A204.1 (cell line): Measurements from ENCODE around the gene ZBTB7C.

Experiments used
- FAIRE-seq: peaks from 2 replicates; lab custom pipeline; 2012; peaks lifted over from hg19 to GRCh38; lab: Jason Lieb, UNC

ZBTB7C gene

DNA sequence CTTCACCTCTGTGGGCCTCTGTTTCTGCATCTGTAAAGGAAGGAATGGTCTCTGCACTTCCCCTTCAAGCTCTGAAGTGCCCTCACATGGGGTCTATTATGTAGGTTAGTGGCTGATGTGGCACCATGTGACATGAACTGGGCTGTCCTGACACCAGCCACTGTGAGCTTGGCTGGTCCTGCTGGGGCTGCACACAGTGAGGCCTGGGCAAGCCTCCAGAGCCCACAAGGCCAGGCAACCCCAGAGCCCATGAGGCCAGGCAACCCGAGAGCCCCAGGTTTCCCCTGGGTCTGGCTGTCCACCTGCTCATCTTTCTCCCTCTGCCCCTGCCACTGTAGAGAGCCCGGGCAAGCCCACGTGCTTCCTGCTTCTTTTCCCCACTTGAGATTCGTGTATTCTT, 328.6 kb downstream of the ZBTB7C start:
- FAIRE-seq = no peak

DNA sequence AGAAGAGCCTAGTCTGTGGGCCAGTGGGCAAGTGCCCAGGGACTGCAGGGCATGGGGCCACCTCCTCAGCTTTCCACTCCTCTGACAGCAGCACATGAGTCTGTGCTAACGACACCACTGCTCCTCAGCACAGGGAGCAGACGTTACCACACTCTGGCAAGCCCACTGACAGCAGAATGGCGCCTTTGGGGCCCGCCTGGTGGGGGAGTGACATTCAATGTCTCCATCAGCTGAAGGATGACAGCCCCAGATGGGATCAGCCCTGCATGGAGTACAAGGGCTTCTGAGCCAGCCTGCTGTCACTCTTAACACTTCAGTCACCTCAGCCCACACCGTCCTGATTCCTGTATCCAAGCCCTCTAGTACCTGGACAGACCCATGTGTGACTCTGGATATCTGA, 329.3 kb downstream of the ZBTB7C start:
- no peak for FAIRE-seq

DNA sequence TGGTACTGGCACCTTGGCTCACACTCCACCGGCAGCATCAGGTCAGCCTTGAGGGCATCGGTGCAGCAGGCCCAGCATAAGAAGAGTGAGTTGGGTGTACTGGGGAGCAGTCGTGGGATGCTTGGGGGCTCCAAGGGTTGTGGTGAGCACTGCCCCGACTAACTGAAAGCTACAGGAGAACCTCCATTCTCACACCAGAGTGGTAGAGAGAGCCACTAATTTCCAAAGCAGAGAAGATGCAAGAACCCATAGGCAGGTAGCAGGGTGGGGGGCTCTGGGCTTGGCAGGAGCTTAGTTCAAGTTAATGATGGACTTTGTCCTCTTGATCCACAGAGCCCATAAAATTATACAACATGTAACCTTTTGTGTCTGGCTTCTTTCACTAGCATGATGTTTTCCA, 330.7 kb downstream of the ZBTB7C start:
- FAIRE-seq = no peak

DNA sequence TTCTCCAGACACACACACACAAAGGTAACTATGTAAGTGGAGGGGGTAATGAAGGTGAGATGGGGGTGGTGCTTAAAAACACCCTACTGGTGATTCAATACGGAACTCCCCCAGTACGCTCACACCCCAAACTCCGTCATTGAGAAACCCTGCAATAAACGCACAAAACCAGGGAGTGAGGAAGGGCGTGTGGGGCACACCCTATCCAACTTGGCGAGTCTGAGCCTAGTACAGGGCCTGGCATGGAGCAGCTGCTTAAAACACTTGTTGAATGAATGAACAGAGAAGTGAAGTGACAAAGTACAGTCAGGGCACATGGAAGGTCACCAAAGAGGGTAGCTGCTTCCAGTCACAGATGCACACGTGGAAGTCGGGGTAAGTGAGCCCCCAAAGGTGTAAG, 331.9 kb downstream of the ZBTB7C start:
- FAIRE-seq = no peak

DNA sequence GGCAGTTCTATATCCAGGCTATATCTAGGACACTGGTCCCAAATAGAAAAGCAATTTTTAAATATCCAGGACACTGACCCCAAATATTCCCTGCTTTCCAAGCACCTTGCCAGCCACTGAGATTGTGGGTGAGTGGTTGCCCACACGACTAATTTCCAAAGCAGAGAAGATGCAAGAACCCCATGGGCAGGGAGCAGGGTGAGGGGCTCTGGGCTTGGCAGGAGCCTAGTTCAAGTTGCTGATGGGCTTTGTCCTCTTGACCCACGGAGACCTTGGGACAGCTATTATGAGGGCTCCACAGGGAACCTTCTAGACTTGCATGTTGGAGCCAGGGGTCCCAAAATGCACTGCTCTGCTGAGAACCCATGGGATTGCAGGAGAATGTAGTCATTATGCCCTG, 332.7 kb downstream of the ZBTB7C start:
- FAIRE-seq = no peak

DNA sequence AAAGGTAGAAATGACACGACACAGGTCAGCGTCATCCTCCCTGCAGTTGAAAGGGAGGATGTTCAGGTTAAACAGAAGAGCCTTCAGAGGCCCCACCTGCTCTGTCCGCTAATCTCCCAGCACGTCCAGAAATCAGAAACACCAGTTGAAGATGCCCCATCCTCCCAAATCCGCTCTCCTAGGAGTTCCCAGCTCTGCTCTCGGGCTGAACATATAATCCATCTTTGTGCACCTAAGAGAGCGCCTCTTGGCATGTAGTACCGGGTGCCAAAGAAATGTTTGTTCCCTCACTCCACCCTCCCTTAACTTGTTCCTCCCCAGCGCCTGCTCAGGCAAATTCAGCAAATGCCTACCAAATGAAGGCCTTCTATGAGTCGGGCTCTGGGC, 333.5 kb downstream of the ZBTB7C start:
- FAIRE-seq = no peak

DNA sequence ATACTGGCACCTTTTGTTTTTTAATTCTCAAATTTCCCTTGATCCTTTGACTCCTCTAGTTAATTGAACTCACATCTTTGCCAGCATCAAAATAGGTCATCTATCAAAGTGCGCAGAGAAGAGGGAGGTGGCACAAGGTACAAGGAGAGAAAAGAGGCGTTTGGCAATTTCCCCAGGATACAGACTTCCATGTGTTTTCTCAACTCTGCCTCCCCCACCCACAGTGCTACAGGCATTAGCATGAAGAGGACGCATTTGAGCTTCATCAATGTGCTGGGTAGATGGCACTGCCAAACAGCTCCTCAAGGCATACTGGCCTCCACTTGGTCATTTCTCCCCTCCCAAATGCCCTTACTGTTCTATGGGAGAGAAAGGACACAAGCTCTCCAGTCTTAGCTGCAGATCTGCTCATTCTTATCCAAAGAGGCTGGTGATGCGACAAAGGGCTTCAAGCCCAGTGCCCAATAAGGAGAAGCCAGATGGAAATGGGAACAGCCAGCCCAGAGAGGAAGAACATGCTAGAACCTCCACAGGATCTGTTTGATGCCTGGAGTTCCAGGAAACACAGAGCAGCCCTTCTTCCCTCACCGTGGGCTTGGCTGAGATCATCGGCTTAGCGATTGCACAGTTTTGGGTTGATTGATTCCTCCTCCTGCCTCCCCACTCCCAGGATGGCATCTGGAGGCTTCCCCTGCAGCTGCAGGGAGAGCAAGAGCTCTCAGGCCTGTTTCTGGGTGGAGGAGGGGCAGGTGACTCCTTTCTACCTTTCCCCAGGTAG, 334.1 kb downstream of the ZBTB7C start:
- no peak for FAIRE-seq

DNA sequence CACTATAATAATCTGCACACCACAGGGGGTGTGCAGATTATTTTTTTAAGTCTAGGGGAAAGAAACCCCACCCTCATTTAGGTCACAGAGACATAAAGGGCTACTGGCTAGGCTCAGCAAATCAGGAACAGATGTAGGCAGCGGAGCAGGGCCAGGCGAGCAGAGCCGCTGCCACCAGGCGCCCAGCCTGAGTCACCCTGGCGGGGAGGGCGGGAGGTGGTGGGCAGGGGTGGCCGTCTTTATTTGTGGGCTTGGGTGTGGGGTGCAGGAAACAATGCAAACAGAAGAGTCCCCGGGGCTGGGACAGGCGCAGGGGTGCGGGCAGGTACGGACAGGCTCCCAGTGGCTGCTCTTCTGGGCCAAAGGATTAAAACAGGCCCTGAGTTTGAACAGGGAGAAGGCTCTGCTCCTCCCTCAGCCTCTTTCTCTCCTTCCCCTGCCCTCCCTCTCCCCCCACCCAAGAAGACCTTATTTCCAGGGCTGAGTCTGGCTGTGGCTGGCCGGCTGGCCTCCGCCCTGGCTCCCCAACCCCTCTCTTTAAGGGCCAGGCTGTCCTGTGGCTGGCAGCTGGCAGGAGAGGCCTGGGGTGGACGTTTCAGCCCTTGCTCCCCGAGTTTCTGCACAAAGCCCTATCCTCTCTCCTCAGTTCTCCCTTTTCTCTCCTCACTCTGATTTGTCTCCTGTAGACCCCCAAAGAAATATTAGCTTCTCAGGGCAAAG, 335.8 kb downstream of the ZBTB7C start:
- no peak for FAIRE-seq

DNA sequence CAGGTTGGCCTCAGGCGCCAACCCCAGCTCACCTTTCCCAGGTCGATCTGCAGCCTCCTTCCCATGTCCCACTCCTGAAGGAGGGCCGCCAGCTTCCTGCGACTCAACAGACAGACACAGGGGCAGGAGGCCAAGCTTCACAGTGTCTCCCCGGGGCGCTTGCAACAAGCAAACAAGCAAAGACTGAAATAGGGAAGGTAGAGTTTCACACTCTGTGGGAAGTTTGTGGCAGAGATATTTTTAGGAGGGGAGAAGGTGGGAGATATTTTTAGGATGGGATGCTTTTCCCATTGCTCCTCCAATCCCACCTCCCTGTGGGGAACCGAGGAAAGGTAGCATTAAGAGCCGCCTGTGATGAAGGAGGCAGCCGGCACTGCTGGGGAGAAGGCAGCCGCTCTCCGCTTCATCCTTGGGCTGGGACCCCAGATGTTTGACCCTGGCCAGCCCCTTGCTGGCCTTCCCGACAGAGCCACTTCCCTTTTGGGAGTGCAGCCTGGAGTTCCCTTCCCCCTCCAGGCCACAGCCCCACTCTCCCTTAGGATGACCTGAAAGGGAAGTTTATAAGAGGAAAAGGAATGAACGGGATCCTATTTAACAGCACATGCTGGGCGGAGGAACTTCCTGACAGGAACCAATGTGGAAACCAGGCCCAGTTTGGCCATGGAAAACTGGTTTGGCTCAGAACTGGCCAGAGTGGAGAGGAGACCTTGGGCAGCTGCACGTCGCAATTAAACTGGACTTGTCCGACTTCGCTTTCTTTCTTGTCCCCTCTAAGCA, 336.6 kb downstream of the ZBTB7C start:
- FAIRE-seq = no peak

DNA sequence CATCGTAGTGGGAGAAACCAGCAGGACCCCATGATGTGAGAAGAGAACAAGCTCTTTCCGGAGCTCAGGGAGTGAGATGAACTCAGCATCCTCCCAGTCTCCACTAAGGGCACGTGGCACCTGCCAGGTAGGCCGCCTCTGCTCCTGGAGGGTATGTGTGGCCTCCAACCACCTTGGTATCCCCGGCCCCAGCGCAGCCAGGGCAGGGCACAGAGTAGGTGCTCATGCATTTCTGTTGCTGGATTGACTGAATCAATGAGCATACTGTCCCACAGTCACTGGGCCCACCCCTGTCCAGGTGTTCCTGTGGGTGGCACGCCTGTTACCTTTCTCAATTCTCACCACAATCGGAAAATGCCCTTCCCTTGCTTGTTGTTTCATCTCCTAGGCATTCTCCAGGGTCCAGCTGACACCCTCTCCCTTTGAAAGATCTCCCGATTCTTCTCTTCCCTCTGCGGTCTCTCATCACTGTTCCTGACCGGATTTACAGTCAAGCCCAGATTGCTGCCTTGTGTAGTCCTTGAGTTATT, 340.2 kb downstream of the ZBTB7C start:
- FAIRE-seq = no peak

DNA sequence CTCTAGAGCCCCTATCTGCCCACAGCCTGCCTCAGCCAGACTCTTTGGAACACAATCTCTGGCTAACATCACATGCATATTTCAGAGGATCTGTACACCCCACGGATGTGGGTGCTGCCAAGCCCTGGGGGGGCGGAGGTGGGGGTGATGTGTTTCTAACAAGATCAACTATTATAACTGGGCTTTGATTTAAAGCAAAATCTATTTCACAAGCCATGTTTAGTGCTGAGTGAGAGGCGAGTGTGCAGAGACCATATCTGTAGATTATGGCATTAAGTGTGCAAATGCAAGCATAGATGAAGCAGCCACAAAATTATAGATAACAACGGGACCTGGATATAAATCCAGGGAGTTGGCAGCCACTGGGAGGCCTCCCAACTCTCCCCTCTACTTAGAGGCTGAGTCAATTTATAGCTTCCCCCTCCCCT, 342.9 kb downstream of the ZBTB7C start:
- FAIRE-seq = no peak

DNA sequence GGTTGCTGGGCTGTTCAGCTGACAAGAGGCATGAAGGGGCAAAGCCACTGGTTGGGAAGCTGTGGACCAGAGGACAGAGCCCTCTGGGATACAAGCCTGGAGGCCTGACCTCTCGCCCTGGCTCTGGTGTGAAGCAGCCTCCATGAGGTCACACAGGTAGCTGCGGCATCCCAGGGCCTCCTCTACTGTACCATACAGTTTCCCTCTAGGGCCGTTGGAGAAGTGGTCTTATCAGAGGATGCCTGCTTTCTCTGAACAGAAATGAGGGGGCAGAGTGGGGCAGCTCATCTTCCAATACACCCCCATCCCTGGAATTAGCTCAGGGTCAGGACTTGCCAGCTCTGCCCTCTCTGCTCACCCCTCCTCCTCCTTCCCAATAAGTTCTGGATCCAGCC, 343.6 kb downstream of the ZBTB7C start:
- FAIRE-seq = no peak

DNA sequence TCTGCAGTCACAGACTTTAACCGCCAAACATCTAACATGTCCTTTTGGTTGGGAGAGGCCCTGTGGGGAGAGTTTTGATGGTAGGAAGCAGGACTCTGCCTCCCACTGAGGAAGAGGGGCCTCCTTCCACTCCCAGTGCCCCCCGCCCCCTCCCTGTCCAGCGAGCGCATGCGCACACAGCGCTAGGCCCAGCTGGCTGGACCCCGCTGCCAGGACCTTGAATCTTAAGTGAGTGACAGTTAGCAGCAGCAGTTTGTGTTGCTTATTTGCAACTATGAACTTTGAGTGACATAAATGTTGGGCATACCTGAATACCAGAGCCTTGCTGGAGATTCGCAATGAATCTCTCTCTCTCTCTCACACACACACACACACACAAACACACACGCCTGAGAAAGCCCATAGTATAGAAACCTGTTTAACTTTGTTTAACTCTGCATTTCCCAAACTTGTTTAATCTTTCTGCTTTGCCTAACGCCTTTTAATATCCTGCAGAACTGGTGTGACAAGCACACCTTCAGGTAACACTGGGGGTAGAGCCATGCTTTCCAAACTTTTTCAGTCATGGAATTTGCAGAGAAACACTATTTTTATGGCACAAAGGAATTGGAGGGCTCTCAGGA, 344.1 kb downstream of the ZBTB7C start:
- FAIRE-seq = no peak

DNA sequence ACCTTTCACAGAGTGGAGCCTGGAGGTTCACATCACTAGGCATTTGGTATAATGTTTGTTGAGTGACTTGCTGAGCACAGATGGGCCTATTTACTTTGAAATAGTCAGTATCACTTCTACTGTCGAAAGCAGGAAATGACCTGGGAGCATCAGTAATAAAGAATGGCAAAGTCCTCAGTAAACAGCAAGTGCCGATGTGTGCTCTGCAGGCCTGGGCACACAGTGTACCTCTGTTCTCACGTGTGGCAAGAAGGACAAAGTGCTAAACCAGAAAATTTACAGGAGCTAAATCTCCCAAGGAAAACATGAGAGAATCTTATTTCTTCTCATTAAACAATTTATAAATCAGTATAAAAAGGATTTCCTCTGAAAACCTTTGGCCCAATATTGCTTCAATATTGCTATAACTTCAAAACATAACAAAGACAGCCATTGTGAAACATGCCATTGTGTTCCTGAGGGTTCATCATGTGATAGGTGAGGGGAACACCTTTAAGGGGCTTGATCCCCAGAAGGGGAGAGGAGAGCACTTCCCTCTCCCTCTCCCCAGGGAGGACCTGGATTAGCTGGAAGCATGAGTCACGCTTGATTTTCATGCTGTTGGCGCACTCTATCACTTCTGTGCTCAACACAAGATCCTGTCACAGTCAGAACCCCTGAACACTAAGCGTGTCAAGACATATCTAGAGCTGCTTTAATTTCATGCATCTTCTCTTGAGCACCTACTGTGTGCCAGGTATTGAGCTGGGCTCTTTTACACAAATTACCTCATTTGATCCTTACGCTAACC, 347.2 kb downstream of the ZBTB7C start:
- FAIRE-seq = no peak

DNA sequence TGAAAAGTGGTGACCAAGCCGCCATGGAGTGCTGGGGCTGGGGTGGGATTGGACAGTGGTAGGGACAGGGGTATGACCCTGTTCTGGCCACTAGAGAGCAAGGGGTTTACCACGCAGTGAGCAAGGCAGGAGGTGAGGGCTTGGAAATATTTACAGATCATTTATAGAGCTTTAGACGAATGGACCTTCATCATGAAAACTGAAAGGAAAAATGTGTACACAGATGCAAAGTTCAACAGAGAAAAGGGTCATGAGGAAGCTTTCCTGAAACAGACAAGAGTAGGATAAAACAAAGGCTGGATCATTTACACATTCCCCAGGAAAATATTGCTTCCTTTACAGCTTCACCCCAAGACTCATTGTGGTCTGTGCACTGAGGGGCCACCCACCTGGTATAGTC, 348.2 kb downstream of the ZBTB7C start:
- FAIRE-seq = no peak

DNA sequence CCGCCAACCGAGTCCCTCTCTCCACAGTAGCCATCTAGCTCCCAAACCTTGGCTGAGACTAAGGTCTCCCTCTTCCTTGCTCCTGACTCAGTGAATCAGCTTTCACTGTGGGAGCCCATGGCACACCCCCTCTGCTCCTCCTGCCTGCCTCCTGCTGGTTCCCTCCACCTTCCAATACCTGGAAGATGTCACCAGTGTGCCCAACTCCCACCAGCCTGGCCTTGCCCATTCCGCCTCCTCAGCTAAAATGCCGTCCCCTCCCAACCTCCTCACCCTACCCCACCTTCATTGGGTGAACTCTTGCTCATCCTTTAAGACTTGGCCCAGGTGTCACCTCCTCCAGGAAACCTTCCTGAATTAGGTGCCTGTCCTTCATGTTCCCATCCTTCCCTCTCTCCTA, 348.8 kb downstream of the ZBTB7C start:
- no peak for FAIRE-seq

DNA sequence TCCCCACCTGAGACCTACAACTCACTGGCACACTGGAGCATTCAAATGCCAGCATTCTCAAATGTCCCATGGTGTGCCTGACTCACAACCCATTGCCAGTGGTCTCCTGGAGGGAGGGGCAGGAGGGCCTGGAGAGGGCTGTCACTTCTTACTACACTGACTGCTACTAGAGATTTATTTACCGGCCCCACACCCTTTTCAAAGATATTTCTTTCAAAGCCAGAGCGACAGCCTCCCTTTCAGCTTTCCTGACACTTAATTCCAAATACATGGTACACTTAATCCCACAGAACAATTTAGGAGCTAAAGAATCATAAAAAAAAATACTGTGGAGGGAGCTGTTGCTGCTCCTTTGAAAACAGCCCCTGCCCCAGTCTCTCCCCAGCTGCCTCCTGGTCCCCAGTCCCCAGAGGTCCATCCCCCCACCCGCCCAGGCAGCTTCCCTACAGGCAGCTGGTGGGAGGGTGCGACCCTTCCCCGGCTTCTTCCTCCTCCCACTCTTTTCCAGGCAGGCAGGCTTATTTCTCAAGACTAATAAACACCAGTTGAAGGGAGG, 349.6 kb downstream of the ZBTB7C start:
- no peak for FAIRE-seq

DNA sequence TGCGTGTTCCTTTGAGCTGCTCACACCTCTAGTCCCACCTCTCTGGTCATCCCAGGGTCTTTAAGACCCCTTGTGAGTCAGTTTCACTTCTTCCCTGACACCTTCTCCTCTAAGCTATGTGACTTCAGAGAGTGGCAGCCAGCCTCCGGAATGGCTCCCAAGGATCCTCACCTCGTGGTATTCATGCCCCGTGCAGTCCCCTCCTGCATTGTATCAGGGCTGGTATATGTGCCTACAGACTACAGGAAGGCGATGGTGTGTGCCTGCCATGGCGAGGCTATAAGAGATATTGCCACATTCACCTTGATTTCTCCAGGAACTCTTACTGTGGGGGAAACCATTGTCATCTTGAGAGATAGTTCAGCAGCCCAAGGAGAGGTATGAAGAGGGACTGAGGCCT, 350.7 kb downstream of the ZBTB7C start:
- no peak for FAIRE-seq

DNA sequence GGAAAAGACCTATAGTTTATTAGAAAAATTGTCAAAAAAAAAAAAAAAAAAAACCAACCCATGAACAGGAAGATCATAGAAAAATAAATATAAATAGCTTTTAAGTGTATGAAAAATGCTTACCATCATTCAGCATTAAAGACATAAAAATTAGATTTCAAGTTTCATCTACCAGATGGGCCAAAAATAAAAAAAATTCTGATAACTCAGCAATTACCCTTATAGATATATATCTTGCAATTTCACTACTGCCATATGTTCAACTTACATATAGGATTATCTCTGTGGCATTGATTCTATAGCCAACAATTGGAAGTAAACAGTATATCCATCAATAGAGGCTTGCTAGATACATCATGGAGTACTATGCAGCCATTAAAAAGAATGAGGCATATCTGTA, 352.2 kb downstream of the ZBTB7C start:
- no peak for FAIRE-seq

DNA sequence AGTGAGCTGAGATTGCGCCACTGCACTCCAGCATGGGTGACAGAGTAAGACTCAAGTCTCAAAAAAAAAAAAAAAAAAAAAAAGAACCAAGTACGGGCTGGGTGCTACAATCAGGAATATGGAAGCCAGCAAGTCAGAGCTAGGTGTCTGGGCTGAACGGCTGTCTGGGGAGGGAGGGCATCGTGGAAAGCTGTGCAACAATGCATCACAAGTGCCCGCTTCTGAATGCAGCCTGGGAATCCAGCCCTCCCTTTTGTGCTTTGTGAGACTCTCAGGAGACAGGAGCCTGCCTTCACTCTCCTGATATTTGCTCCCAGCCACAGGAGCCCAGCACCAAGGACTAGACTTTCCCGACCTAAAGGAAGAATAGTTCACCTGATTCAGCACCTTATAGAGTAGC, 353.8 kb downstream of the ZBTB7C start:
- FAIRE-seq = no peak
